ENCODE results near the gene MYMX. TPM values are rescaled to one million over a fixed set of nuclear protein-coding genes. Genes with fewer than 3 reads are reported as not detected.

Gene MYMX
- total RNA-seq, 1 experiment from 2014 or later, result not detected

- H3K27ac Mint-ChIP-seq (ENCODE audit: unreplicated experiment), result no peak overlapping the region
- DNase-seq, result no peak
- H3K4me3 Mint-ChIP-seq (ENCODE audit: low read depth, unreplicated experiment), result no peak overlapping the region
- H3K4me1 Mint-ChIP-seq (ENCODE audit: low read depth, unreplicated experiment), result peaks cover 17% of the 10 kb centered on the region
- BruUV-seq (replicated peaks), result no TSS peak
- no peaks in the 10 kb centered on the region for H3K36me3 Mint-ChIP-seq (ENCODE audit: insufficient read depth, unreplicated experiment)
- TF ChIP-seq, protein P1, sequence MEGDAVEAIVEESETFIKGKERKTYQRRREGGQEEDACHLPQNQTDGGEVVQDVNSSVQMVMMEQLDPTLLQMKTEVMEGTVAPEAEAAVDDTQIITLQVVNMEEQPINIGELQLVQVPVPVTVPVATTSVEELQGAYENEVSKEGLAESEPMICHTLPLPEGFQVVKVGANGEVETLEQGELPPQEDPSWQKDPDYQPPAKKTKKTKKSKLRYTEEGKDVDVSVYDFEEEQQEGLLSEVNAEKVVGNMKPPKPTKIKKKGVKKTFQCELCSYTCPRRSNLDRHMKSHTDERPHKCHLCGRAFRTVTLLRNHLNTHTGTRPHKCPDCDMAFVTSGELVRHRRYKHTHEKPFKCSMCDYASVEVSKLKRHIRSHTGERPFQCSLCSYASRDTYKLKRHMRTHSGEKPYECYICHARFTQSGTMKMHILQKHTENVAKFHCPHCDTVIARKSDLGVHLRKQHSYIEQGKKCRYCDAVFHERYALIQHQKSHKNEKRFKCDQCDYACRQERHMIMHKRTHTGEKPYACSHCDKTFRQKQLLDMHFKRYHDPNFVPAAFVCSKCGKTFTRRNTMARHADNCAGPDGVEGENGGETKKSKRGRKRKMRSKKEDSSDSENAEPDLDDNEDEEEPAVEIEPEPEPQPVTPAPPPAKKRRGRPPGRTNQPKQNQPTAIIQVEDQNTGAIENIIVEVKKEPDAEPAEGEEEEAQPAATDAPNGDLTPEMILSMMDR (IDR thresholded peaks at IDR 0.05; ENCODE audit: unreplicated experiment), result no peak
- CTCF ChIA-PET, result interaction anchor here (1.0 to 1.1 kb wide), 3 partner anchors 16 to 145 kb away, joined by 3 read pairs; no protein-coding TSS in a partner anchor
- intact Hi-C loops (cut with micrococcal nuclease; ENCODE audit: unreplicated experiment), result no loop called here
- peaks cover 26% of the 10 kb centered on the region for H3K27me3 Mint-ChIP-seq (ENCODE audit: unreplicated experiment)
- H3K9me3 Mint-ChIP-seq (ENCODE audit: low read depth, unreplicated experiment), result no peaks in the 10 kb centered on the region
These were observed 30.6 kb upstream of the MYMX start for GRCh38 chr6:44185953-44186634.

GRCh38 chr6:44186635-44187025, 30.1 kb upstream of the MYMX start:
- Mint-ChIP-seq H3K9me3 (ENCODE audit: low read depth, unreplicated experiment) (no peaks in the 10 kb centered on the region), H3K36me3 (ENCODE audit: insufficient read depth, unreplicated experiment) (no peaks in the 10 kb centered on the region), H3K4me3 (ENCODE audit: low read depth, unreplicated experiment) (no peak overlapping the region), H3K27ac (ENCODE audit: unreplicated experiment) (no peak overlapping the region), H3K4me1 (ENCODE audit: low read depth, unreplicated experiment) (peaks cover 17% of the 10 kb centered on the region), H3K27me3 (ENCODE audit: unreplicated experiment) (peaks cover 26% of the 10 kb centered on the region)
- intact Hi-C loops (cut with micrococcal nuclease; ENCODE audit: unreplicated experiment), result no loop called here
- TF ChIP-seq, protein P1 (IDR thresholded peaks at IDR 0.05; ENCODE audit: unreplicated experiment), result no peak
- no peak for DNase-seq
- CTCF ChIA-PET, result interaction anchor here (1.1 kb wide), 2 partner anchors 17 to 145 kb away, joined by 3 read pairs; no protein-coding TSS in a partner anchor
- no TSS peak for BruUV-seq (replicated peaks)

DNA sequence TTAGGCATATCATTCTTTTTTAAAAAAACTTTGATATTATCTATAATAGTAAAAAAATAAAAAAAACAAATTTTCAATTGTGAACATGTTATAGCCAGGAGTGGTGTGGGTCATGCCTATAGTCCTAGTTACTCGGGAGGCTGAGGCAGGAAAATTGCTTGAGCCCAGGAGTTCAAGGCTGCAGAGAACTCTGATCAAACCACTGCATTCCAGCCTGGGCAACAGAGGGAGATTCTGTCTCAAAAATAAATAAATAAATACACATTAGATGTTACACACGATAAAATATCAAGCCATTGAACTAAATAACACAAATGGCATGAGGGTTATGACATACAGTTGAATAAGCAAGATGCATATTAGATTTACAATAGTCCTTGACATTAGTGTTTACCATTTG, 27.9 kb upstream of the MYMX start:
- Mint-ChIP-seq H3K36me3 (ENCODE audit: insufficient read depth, unreplicated experiment) (no peaks in the 10 kb centered on the region), H3K27ac (ENCODE audit: unreplicated experiment) (no peak overlapping the region), H3K9me3 (ENCODE audit: low read depth, unreplicated experiment) (no peaks in the 10 kb centered on the region), H3K4me1 (ENCODE audit: low read depth, unreplicated experiment) (peaks cover 26% of the 10 kb centered on the region), H3K27me3 (ENCODE audit: unreplicated experiment) (peaks cover 26% of the 10 kb centered on the region), H3K4me3 (ENCODE audit: low read depth, unreplicated experiment) (no peak overlapping the region)
- intact Hi-C loops (cut with micrococcal nuclease; ENCODE audit: unreplicated experiment), result no loop called here
- BruUV-seq (replicated peaks), result no TSS peak
- CTCF ChIA-PET, result no interaction called here
- DNase-seq, result no peak
- TF ChIP-seq, protein P1 (IDR thresholded peaks at IDR 0.05; ENCODE audit: unreplicated experiment), result no peak

GRCh38 chr6:44189257-44189656, 27.5 kb upstream of the MYMX start:
- BruUV-seq (replicated peaks), result no TSS peak

More at GRCh38 chr6:44189257-44189656, 27.5 kb upstream of the MYMX start:
- Mint-ChIP-seq H3K4me3 (ENCODE audit: low read depth, unreplicated experiment) (no peak overlapping the region), H3K27me3 (ENCODE audit: unreplicated experiment) (peaks cover 31% of the 10 kb centered on the region), H3K27ac (ENCODE audit: unreplicated experiment) (no peak overlapping the region), H3K4me1 (ENCODE audit: low read depth, unreplicated experiment) (peaks cover 26% of the 10 kb centered on the region), H3K9me3 (ENCODE audit: low read depth, unreplicated experiment) (no peaks in the 10 kb centered on the region), H3K36me3 (ENCODE audit: insufficient read depth, unreplicated experiment) (no peaks in the 10 kb centered on the region)
- intact Hi-C loops (cut with micrococcal nuclease; ENCODE audit: unreplicated experiment), result no loop called here
- TF ChIP-seq, protein P1 (IDR thresholded peaks at IDR 0.05; ENCODE audit: unreplicated experiment), result no peak
- DNase-seq, result no peak
- CTCF ChIA-PET, result interaction anchor here (1.2 kb wide), 1 partner anchor 19 kb away, joined by 5 read pairs; no protein-coding TSS in a partner anchor
